ENCODE data around the gene CWC27.

CWC27 gene
- 30.0 reads per million, percentile 56 among the genes with 10 or more reads in this experiment for total RNA-seq

GRCh38 chr5:64768358-64769312, at the start of gene CWC27, which contains the start of gene SREK1IP1:
CWC27 (plus strand) TSS chr5:64768930; CDS start chr5:64769147, 217 bp downstream.
SREK1IP1 (minus strand) TSS chr5:64768691; CDS start chr5:64768517, 174 bp downstream.
- DNase-seq = peak; percentile 71

GRCh38 chr5:64722588-64722987, 46.1 kb upstream of the CWC27 start:
- no peak for DNase-seq

GRCh38 chr5:64727150-64727549, 41.6 kb upstream of the CWC27 start:
- DNase-seq = no peak

GRCh38 chr5:64742411-64742810, 26.3 kb upstream of the CWC27 start:
- DNase-seq = no peak

GRCh38 chr5:64742821-64743220, 25.9 kb upstream of the CWC27 start:
- no peak for DNase-seq

- DNase-seq = no peak
Observed at GRCh38 chr5:64744914-64745313, 23.8 kb upstream of the CWC27 start.

- no peak for DNase-seq
Observed at GRCh38 chr5:64746446-64746845, 22.3 kb upstream of the CWC27 start.

- no peak for DNase-seq
Observed at GRCh38 chr5:64749385-64749784, 19.3 kb upstream of the CWC27 start.

GRCh38 chr5:64754066-64754465, 14.7 kb upstream of the CWC27 start:
- no peak for DNase-seq

GRCh38 chr5:64758901-64759300, 9.8 kb upstream of the CWC27 start:
- no peak for DNase-seq

GRCh38 chr5:64759960-64760660, 8.6 kb upstream of the CWC27 start:
- no peak for DNase-seq

GRCh38 chr5:64763948-64764503, 4.7 kb upstream of the CWC27 start:
- DNase-seq = no peak

- DNase-seq = no peak
Observed at GRCh38 chr5:64765804-64766504, 2.8 kb upstream of the CWC27 start.

- DNase-seq = no peak
Observed at GRCh38 chr5:64766941-64767340, 1.8 kb upstream of the CWC27 start.

- DNase-seq = no peak
Observed at GRCh38 chr5:64767959-64768357, 772 bp upstream of the CWC27 start.

- DNase-seq = no peak
Observed at GRCh38 chr5:64769855-64770254, 1.1 kb downstream of the CWC27 start.

GRCh38 chr5:64771736-64772135, 3.0 kb downstream of the CWC27 start:
- DNase-seq = no peak

- no peak for DNase-seq
Observed at GRCh38 chr5:64773533-64773932, 4.8 kb downstream of the CWC27 start.

GRCh38 chr5:64775291-64775690, 6.6 kb downstream of the CWC27 start:
- no peak for DNase-seq

- DNase-seq = peak; percentile 73
Observed at GRCh38 chr5:64784451-64785025, 15.8 kb downstream of the CWC27 start.

- DNase-seq = no peak
Observed at GRCh38 chr5:64786372-64786771, 17.6 kb downstream of the CWC27 start.

GRCh38 chr5:64788156-64788555, 19.4 kb downstream of the CWC27 start:
- DNase-seq = no peak
